K562 (cell line): Measurements from ENCODE around the gene TRA2B. TPM values are rescaled to one million over a fixed set of nuclear protein-coding genes. Genes with fewer than 3 reads are reported as not detected.
A peak's percentile ranks its signal among the peaks of the same experiment; 100 is the strongest.

ENCODE experiments used
- ATF7 ChIP-seq: fragments of 450-650 bp; IDR thresholded peaks from 2 replicates; pipeline ENCODE4 v1.7.1; 2014; ENCODE audit warnings: mild to moderate bottlenecking, moderate library complexity
- CREB1 ChIP-seq, 2 experiments: sonication (generic) in 1 of 2; formaldehyde crosslinking in 1 of 2; IDR thresholded peaks; 2 replicates each; pipeline versions ENCODE4 v1.6.1 to v1.8.0; 2012 to 2022; ENCODE audit warnings: inconsistent platforms in 1 of 2, mild to moderate bottlenecking in 1 of 2, missing genetic modification reagents in 1 of 2, moderate library complexity in 1 of 2
- GABPB1 ChIP-seq: sonication (generic); formaldehyde crosslinking; IDR thresholded peaks from 2 replicates; pipeline ENCODE4 v1.8.0; 2022; ENCODE audit warnings: mild to moderate bottlenecking, missing genetic modification reagents
- HMG20B ChIP-seq: fragments of 250-450 bp; sonication (Bioruptor Pico); IDR thresholded peaks from 2 replicates; pipeline ENCODE4 v1.5.0; 2021; ENCODE audit warnings: mild to moderate bottlenecking
- KDM5B ChIP-seq: fragments of 200-600 bp; sonication (generic); IDR thresholded peaks from 2 replicates; pipeline ENCODE4 v1.6.1; 2012; ENCODE audit warnings: low read depth, mild to moderate bottlenecking, moderate library complexity, low read length, control low read depth, inconsistent platforms; ENCODE audit not compliant: insufficient replicate concordance
- NFATC3 ChIP-seq: fragments of 450-650 bp; IDR thresholded peaks from 2 replicates; pipeline ENCODE4 v1.6.1; 2017; ENCODE audit warnings: mild to moderate bottlenecking
- NRF1 ChIP-seq, 2 experiments: fragments of 450-650 bp; IDR thresholded peaks in 1 of 2; conservative IDR thresholded peaks in 1 of 2; 2 replicates each; pipeline ENCODE4 v1.6.1; 2014; ENCODE audit warnings: mild to moderate bottlenecking in 2 of 2
- PHB ChIP-seq: fragments of 250-450 bp; sonication (Bioruptor Pico); IDR thresholded peaks from 2 replicates; pipeline ENCODE4 v1.5.0; 2021
- PTTG1 ChIP-seq: fragments of 450-650 bp; IDR thresholded peaks from 2 replicates; pipeline ENCODE4 v1.6.1; 2016; ENCODE audit warnings: low read depth, mild to moderate bottlenecking, missing genetic modification characterization, missing compliant biosample characterization
- SMAD1 ChIP-seq: fragments of 150-350 bp; IDR thresholded peaks from 2 replicates; pipeline ENCODE4 v1.6.1; 2014; ENCODE audit warnings: low read length, low read depth; ENCODE audit not compliant: partially characterized antibody
- SNIP1 ChIP-seq: fragments of 450-650 bp; IDR thresholded peaks from 2 replicates; pipeline ENCODE4 v1.7.1; 2017; ENCODE audit warnings: low read depth, mild to moderate bottlenecking
- ZNF133 ChIP-seq: fragments of 250-450 bp; sonication (Bioruptor Pico); IDR thresholded peaks from 2 replicates; pipeline ENCODE4 v1.4.0; 2020; ENCODE audit warnings: mild to moderate bottlenecking
- ZNF347 ChIP-seq: fragments of 450-650 bp; formaldehyde crosslinking; IDR thresholded peaks from 2 replicates; pipeline ENCODE4 v1.4.0; 2020; ENCODE audit warnings: low read depth, mild to moderate bottlenecking, moderate library complexity
- ZSCAN29 ChIP-seq: fragments of 450-650 bp; IDR thresholded peaks from 2 replicates; pipeline ENCODE4 v1.6.1; 2017
- polyA plus RNA-seq, 8 experiments: library from polyadenylated mRNA; depleted of rRNA in 4 of 8; stranded (reverse) in 5 of 8; unstranded in 3 of 8; fragments of >200 nt; fragmentation: Nextera tagmentation in 2 of 8; fragmentation: Illumina TruSeq in 1 of 8; extraction: Ambion mirVana in 2 of 8; extraction: Trizol in 1 of 8; gene quantifications; 2 replicates each; pipeline versions ENCODE4 v1.2.1 to v1.2.3, GENCODE V29; 2011 to 2014; ENCODE audit warnings: inconsistent platforms in 1 of 8, missing spikeins in 1 of 8
- total RNA-seq, 7 experiments: library from RNA; depleted of rRNA in 6 of 7; stranded (reverse); fragments of >200 nt in 6 of 7; fragmentation: Illumina TruSeq in 2 of 7; extraction: Trizol in 2 of 7; gene quantifications; 2 replicates each; pipeline versions ENCODE4 v1.2.1 to v1.2.3, GENCODE V29; 2011 to 2021; ENCODE audit warnings: low replicate concordance in 1 of 7
- TF ChIP-seq, protein P1 (sequence below), 2 experiments: fragments of 200-800 bp in 1 of 2; sonication (Bioruptor generic) in 1 of 2; sonication (generic) in 1 of 2; formaldehyde crosslinking in 1 of 2; IDR thresholded peaks in 1 of 2; conservative IDR thresholded peaks in 1 of 2; 2 replicates each; pipeline versions ENCODE4 v1.5.0 to v1.6.1; 2016 to 2020; ENCODE audit warnings: missing compliant biosample characterization in 1 of 2, missing genetic modification characterization in 1 of 2, missing genetic modification reagents in 1 of 2
- TF ChIP-seq, protein P2 (sequence below): sonication (generic); formaldehyde crosslinking; IDR thresholded peaks from 2 replicates; pipeline ENCODE4 v1.8.1; 2023; ENCODE audit warnings: mild to moderate bottlenecking, missing genetic modification reagents, moderate library complexity
- TF ChIP-seq, protein P3 (sequence below): fragments of 450-650 bp; formaldehyde crosslinking; IDR thresholded peaks from 2 replicates; pipeline ENCODE4 v1.4.0; 2020; ENCODE audit warnings: mild to moderate bottlenecking, moderate library complexity
- TF ChIP-seq, protein P4 (sequence below): fragments of 450-650 bp; formaldehyde crosslinking; IDR thresholded peaks from 2 replicates; pipeline ENCODE4 v1.4.0; 2020; ENCODE audit warnings: mild to moderate bottlenecking, moderate library complexity
- TF ChIP-seq, protein P5 (sequence below): fragments of 250-450 bp; sonication (Bioruptor Pico); IDR thresholded peaks from 2 replicates; pipeline ENCODE4 v1.8.0; 2021; ENCODE audit warnings: mild to moderate bottlenecking, moderate library complexity
- TF ChIP-seq, protein P6 (sequence below): fragments of 250-450 bp; sonication (Bioruptor Pico); IDR thresholded peaks from 2 replicates; pipeline ENCODE4 v1.9.0; 2021; ENCODE audit warnings: mild to moderate bottlenecking

Gene TRA2B
- total and polyA plus RNA-seq, 9 of the 15 experiments (the other 6 are each of a cell fraction or from before 2014, with no cell fraction given): 105 to 411 (median 278) TPM

DNA sequence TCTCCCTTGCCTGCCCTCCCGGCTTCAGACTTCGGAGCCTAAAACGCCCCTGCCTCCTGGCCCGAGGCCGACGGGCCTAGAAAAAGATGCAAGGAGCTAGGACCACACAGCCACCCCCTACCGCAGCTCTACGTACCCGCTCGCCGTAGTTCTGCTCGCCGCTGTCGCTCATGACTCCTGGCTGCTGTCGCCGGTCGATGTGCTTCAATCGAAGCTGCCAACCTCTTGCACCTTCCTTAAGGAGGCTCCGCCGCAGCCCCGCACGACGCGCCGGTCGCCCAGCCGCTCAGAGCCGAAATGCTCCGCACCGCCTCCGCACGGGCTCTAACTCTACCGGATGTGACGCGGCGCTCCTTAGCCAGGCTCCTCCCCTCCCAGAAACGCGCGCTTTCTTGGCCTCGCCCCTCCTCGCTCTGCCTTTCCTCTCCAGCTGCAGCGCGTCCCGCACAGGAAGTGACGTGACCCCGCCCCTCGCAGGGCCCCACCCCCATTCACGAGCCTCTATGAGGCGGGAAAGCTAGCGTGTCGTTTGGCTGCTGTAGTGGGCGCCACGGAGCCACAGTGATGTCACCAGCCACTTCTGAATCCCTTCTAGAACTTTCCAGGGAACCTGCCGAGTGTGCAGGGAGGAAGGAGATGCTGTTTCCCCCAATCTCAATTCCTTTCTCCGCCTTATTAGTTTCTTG lies at the start of gene TRA2B (continued):
- TF ChIP-seq, protein P1, sequence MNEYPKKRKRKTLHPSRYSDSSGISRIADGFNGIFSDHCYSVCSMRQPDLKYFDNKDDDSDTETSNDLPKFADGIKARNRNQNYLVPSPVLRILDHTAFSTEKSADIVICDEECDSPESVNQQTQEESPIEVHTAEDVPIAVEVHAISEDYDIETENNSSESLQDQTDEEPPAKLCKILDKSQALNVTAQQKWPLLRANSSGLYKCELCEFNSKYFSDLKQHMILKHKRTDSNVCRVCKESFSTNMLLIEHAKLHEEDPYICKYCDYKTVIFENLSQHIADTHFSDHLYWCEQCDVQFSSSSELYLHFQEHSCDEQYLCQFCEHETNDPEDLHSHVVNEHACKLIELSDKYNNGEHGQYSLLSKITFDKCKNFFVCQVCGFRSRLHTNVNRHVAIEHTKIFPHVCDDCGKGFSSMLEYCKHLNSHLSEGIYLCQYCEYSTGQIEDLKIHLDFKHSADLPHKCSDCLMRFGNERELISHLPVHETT (CRISPR knock-in tag; conservative IDR thresholded peaks at IDR 0.05 in 1 of 2, IDR thresholded peaks at IDR 0.05 in 1 of 2): 0 out of 4 replicates have a peak, but pooled peaks of 1 of the 2 experiments have one; percentile 29
- TF ChIP-seq NFATC3: no peak
- TF ChIP-seq KDM5B: peak; percentile 98
- no peak for TF ChIP-seq PHB
- TF ChIP-seq, protein P2, sequence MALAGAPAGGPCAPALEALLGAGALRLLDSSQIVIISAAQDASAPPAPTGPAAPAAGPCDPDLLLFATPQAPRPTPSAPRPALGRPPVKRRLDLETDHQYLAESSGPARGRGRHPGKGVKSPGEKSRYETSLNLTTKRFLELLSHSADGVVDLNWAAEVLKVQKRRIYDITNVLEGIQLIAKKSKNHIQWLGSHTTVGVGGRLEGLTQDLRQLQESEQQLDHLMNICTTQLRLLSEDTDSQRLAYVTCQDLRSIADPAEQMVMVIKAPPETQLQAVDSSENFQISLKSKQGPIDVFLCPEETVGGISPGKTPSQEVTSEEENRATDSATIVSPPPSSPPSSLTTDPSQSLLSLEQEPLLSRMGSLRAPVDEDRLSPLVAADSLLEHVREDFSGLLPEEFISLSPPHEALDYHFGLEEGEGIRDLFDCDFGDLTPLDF (CRISPR knock-in tag): peak; percentile 75; the same call in 1 of the 2 replicates
- TF ChIP-seq PTTG1: no peak
- TF ChIP-seq, protein P3, sequence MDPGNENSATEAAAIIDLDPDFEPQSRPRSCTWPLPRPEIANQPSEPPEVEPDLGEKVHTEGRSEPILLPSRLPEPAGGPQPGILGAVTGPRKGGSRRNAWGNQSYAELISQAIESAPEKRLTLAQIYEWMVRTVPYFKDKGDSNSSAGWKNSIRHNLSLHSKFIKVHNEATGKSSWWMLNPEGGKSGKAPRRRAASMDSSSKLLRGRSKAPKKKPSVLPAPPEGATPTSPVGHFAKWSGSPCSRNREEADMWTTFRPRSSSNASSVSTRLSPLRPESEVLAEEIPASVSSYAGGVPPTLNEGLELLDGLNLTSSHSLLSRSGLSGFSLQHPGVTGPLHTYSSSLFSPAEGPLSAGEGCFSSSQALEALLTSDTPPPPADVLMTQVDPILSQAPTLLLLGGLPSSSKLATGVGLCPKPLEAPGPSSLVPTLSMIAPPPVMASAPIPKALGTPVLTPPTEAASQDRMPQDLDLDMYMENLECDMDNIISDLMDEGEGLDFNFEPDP (CRISPR knock-in tag): no peak
- TF ChIP-seq SMAD1: peak; percentile 94
- TF ChIP-seq ATF7: peak; percentile 95
- TF ChIP-seq GABPB1: peak; percentile 98
- TF ChIP-seq, protein P4, sequence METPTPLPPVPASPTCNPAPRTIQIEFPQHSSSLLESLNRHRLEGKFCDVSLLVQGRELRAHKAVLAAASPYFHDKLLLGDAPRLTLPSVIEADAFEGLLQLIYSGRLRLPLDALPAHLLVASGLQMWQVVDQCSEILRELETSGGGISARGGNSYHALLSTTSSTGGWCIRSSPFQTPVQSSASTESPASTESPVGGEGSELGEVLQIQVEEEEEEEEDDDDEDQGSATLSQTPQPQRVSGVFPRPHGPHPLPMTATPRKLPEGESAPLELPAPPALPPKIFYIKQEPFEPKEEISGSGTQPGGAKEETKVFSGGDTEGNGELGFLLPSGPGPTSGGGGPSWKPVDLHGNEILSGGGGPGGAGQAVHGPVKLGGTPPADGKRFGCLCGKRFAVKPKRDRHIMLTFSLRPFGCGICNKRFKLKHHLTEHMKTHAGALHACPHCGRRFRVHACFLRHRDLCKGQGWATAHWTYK: no peak
- TF ChIP-seq ZSCAN29: no peak
- TF ChIP-seq, protein P5, sequence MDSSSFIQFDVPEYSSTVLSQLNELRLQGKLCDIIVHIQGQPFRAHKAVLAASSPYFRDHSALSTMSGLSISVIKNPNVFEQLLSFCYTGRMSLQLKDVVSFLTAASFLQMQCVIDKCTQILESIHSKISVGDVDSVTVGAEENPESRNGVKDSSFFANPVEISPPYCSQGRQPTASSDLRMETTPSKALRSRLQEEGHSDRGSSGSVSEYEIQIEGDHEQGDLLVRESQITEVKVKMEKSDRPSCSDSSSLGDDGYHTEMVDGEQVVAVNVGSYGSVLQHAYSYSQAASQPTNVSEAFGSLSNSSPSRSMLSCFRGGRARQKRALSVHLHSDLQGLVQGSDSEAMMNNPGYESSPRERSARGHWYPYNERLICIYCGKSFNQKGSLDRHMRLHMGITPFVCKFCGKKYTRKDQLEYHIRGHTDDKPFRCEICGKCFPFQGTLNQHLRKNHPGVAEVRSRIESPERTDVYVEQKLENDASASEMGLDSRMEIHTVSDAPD: no peak
- 0 out of 2 replicates have a peak, but pooled peaks have one; percentile 26 for TF ChIP-seq SNIP1
- TF ChIP-seq ZNF347 (CRISPR knock-in tag): no peak
- peak in 1 of 2 experiments; percentile 58; a peak in 2 of 4 replicates for TF ChIP-seq NRF1 (conservative IDR thresholded peaks at IDR 0.05 in 1 of 2, IDR thresholded peaks at IDR 0.05 in 1 of 2)
- TF ChIP-seq ZNF133 (CRISPR knock-in tag): no peak
- TF ChIP-seq HMG20B: no peak
- TF ChIP-seq CREB1 (IDR thresholded peaks at IDR 0.05): peak; percentile 86
- peak; percentile 96 for TF ChIP-seq CREB1 (CRISPR knock-in tag; IDR thresholded peaks at IDR 0.05)
- TF ChIP-seq, protein P6, sequence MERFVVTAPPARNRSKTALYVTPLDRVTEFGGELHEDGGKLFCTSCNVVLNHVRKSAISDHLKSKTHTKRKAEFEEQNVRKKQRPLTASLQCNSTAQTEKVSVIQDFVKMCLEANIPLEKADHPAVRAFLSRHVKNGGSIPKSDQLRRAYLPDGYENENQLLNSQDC (CRISPR knock-in tag): no peak
